NB4 (cell line): ENCODE data around the gene MCC.
A peak's percentile ranks its signal among the peaks of the same experiment; 100 is the strongest.

Experiments used
- DNase-seq: peaks from one replicate; pipeline ENCODE4 v3.0.0; 2010; ENCODE audit warnings: low read depth
- H3K4me3 ChIP-seq: one replicate; pipeline ENCODE4 v1.5.1; 2011; ENCODE audit warnings: mild to moderate bottlenecking, low read depth, low read length, moderate library complexity
- CTCF ChIP-seq: IDR thresholded peaks from one replicate; pipeline ENCODE4 v1.5.1; 2012; ENCODE audit warnings: low read depth, low read length
- MYC ChIP-seq: IDR thresholded peaks from 2 replicates; pipeline ENCODE4 v1.6.1; 2011; ENCODE audit warnings: low read depth, low read length
- POLR2A ChIP-seq: IDR thresholded peaks from 2 replicates; pipeline ENCODE4 v1.6.1; 2011; ENCODE audit warnings: mild to moderate bottlenecking; ENCODE audit not compliant: insufficient read length; ENCODE audit errors: extremely low read depth
- TF ChIP-seq, protein P1 (sequence below): IDR thresholded peaks from 2 replicates; pipeline ENCODE4 v1.6.1; 2011; ENCODE audit warnings: low read depth, low read length

MCC gene

GRCh38 chr5:113044776-113045465, 443.3 kb downstream of the MCC start:
- H3K4me3 ChIP-seq = no peak overlapping the region
- TF ChIP-seq, protein P1, sequence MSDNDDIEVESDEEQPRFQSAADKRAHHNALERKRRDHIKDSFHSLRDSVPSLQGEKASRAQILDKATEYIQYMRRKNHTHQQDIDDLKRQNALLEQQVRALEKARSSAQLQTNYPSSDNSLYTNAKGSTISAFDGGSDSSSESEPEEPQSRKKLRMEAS = no peak
- TF ChIP-seq CTCF = no peak
- no peak for TF ChIP-seq MYC
- no peak for TF ChIP-seq POLR2A
- DNase-seq = no peak

DNA sequence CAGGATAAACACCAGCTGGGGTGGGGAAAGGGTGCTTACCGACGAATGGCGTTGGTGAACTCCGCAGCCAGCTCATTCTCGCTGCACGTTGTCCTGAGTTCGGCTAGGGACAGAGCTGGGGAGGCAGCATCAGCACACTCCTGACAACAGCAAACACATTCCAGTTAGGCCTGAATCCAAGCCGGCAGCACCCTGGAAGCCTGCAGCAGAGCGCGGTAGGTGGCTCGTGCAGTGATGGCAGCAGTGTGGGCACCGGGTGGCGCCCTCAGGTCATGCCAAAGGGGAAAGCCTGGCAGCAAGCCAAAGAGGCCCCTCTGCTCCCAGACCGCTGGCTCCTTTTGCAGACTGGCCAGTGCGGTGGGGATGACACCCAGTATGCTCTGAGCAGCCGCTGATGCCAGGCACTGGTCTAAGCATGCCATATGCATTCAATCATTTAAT, 444.7 kb downstream of the MCC start:
- H3K4me3 ChIP-seq = no peak overlapping the region
- TF ChIP-seq, protein P1 = no peak
- peak; percentile 5 for TF ChIP-seq CTCF
- peak; percentile 15 for DNase-seq

- no peak for DNase-seq
Measured at GRCh38 chr5:113042491-113043243, 445.6 kb downstream of the MCC start.

GRCh38 chr5:113040672-113041260, 447.5 kb downstream of the MCC start:
- TF ChIP-seq, protein P1 = no peak
- TF ChIP-seq MYC (no peak), CTCF (no peak), POLR2A (no peak)
- H3K4me3 ChIP-seq = no peak overlapping the region
- no peak for DNase-seq

More at GRCh38 chr5:113042491-113043243, 445.6 kb downstream of the MCC start:
- no peak overlapping the region for H3K4me3 ChIP-seq
- TF ChIP-seq CTCF (no peak), MYC (no peak), POLR2A (no peak)
- TF ChIP-seq, protein P1 = no peak

- H3K4me3 ChIP-seq = no peak overlapping the region
- no peak for DNase-seq
- TF ChIP-seq MYC = no peak
- no peak for TF ChIP-seq POLR2A
- TF ChIP-seq, protein P1 = no peak
- TF ChIP-seq CTCF = no peak
Measured at GRCh38 chr5:113039934-113040285, 448.3 kb downstream of the MCC start.
